ENCODE measurements around the gene TMEM163. TPM values are rescaled to one million over a fixed set of nuclear protein-coding genes. Genes with fewer than 3 reads are reported as not detected.

The TMEM163 gene
- total RNA-seq, 1 donor from 2014 or later, result 0.18 TPM

- FAIRE-seq (no peak), DNase-seq (ENCODE audit: low read depth) (no peak)
- Histone ChIP-seq H4K20me1 (ENCODE audit: insufficient read depth, low read length) (no peaks in the 10 kb centered on the region), H3K79me2 (ENCODE audit: insufficient read depth, low read length) (no peaks in the 10 kb centered on the region), H3K27me3 (ENCODE audit: insufficient read depth, low read length) (no peaks in the 10 kb centered on the region), H3K4me1 (ENCODE audit: insufficient read depth, low read length) (peaks cover 2% of the 10 kb centered on the region), H3K9me3 (ENCODE audit: insufficient read depth, low read depth, low read length) (no peaks in the 10 kb centered on the region), H2AFZ (ENCODE audit: low read depth, low read length) (peak overlapping the region; percentile 55), H3K27ac (ENCODE audit: low read depth, low read length) (no peak overlapping the region), H3K9ac (ENCODE audit: low read length) (no peak overlapping the region), H3K4me2 (ENCODE audit: low read length) (no peak overlapping the region), H3K36me3 (ENCODE audit: insufficient read depth, low read length) (no peaks in the 10 kb centered on the region), H3K4me3 (ENCODE audit: insufficient read depth, low read depth, low read length) (no peak overlapping the region)
- H3K36me3 Mint-ChIP-seq (ENCODE audit: low read depth, unreplicated experiment), result no peaks in the 10 kb centered on the region
- H3K27ac Mint-ChIP-seq (ENCODE audit: unreplicated experiment), result no peak overlapping the region
- peaks cover 2% of the 10 kb centered on the region for H3K27me3 Mint-ChIP-seq (ENCODE audit: low read depth, unreplicated experiment)
- peaks cover 5% of the 10 kb centered on the region for H3K9me3 Mint-ChIP-seq (ENCODE audit: unreplicated experiment)
- H3K4me1 Mint-ChIP-seq (ENCODE audit: low read depth, unreplicated experiment), result peaks cover 13% of the 10 kb centered on the region
- TF ChIP-seq EZH2 (IDR thresholded peaks at IDR 0.05; ENCODE audit: insufficient read depth, low read length) (no peak), CTCF (IDR thresholded peaks at IDR 0.05; ENCODE audit: insufficient read depth, low read depth, low read length) (no peak)
- H3K4me3 Mint-ChIP-seq (ENCODE audit: unreplicated experiment), result no peak overlapping the region
These were observed 40.7 kb downstream of the TMEM163 start for GRCh38 chr2:134677856-134678756.

DNA sequence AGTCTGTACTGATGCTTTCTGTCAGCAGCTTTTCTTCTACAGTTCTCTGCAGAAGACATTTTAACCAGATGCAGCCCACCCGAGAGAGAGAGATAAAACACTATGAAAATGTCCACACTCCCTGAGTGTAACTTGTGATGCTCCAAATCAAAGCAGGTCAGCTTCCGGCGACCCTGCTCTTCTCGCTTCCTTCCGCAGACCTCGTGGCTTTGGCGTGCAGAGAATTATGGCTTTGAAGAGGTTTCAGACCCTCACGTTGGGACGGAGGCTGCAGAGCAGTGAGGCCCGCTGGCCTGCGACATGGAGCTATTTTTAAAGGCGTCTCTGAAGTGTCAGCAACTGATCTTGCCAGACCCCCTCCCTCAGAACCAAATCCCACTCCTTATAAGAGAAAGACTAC lies 41.8 kb downstream of the TMEM163 start:
- FAIRE-seq, result no peak
- Histone ChIP-seq H3K4me2 (ENCODE audit: low read length) (no peak overlapping the region), H3K4me3 (ENCODE audit: insufficient read depth, low read depth, low read length) (no peak overlapping the region), H2AFZ (ENCODE audit: low read depth, low read length) (no peak overlapping the region), H3K27me3 (ENCODE audit: insufficient read depth, low read length) (no peaks in the 10 kb centered on the region), H3K4me1 (ENCODE audit: insufficient read depth, low read length) (no peaks in the 10 kb centered on the region), H3K36me3 (ENCODE audit: insufficient read depth, low read length) (no peaks in the 10 kb centered on the region), H3K9me3 (ENCODE audit: insufficient read depth, low read depth, low read length) (no peaks in the 10 kb centered on the region), H3K79me2 (ENCODE audit: insufficient read depth, low read length) (no peaks in the 10 kb centered on the region), H3K27ac (ENCODE audit: low read depth, low read length) (no peak overlapping the region), H4K20me1 (ENCODE audit: insufficient read depth, low read length) (no peaks in the 10 kb centered on the region), H3K9ac (ENCODE audit: low read length) (no peak overlapping the region)
- H3K27ac Mint-ChIP-seq (ENCODE audit: unreplicated experiment), result no peak overlapping the region
- no peak for DNase-seq (ENCODE audit: low read depth)
- peaks cover 7% of the 10 kb centered on the region for H3K9me3 Mint-ChIP-seq (ENCODE audit: unreplicated experiment)
- H3K4me1 Mint-ChIP-seq (ENCODE audit: low read depth, unreplicated experiment), result peaks cover 11% of the 10 kb centered on the region
- H3K36me3 Mint-ChIP-seq (ENCODE audit: low read depth, unreplicated experiment), result no peaks in the 10 kb centered on the region
- no peak overlapping the region for H3K4me3 Mint-ChIP-seq (ENCODE audit: unreplicated experiment)
- no peak for TF ChIP-seq EZH2 (IDR thresholded peaks at IDR 0.05; ENCODE audit: insufficient read depth, low read length)
- peaks cover 7% of the 10 kb centered on the region for H3K27me3 Mint-ChIP-seq (ENCODE audit: low read depth, unreplicated experiment)

- Mint-ChIP-seq H3K27ac (ENCODE audit: unreplicated experiment) (no peak overlapping the region), H3K4me1 (ENCODE audit: low read depth, unreplicated experiment) (peaks cover 6% of the 10 kb centered on the region)
These were observed 43.5 kb downstream of the TMEM163 start for GRCh38 chr2:134675314-134675713.

More at GRCh38 chr2:134675314-134675713, 43.5 kb downstream of the TMEM163 start:
- no peak overlapping the region for H3K4me3 Mint-ChIP-seq (ENCODE audit: unreplicated experiment)
- TF ChIP-seq CTCF (IDR thresholded peaks at IDR 0.05; ENCODE audit: insufficient read depth, low read depth, low read length) (no peak), EZH2 (IDR thresholded peaks at IDR 0.05; ENCODE audit: insufficient read depth, low read length) (no peak)
- H3K4me3 ChIP-seq (ENCODE audit: insufficient read depth, low read depth, low read length), result no peak overlapping the region
- no peak overlapping the region for H3K27ac ChIP-seq (ENCODE audit: low read depth, low read length)
- peaks cover 7% of the 10 kb centered on the region for H3K9me3 Mint-ChIP-seq (ENCODE audit: unreplicated experiment)
- H3K36me3 Mint-ChIP-seq (ENCODE audit: low read depth, unreplicated experiment), result no peaks in the 10 kb centered on the region
- no peaks in the 10 kb centered on the region for H3K79me2 ChIP-seq (ENCODE audit: insufficient read depth, low read length)
- no peak overlapping the region for H3K9ac ChIP-seq (ENCODE audit: low read length)
- H3K36me3 ChIP-seq (ENCODE audit: insufficient read depth, low read length), result no peaks in the 10 kb centered on the region
- H3K4me2 ChIP-seq (ENCODE audit: low read length), result no peak overlapping the region
- H3K9me3 ChIP-seq (ENCODE audit: insufficient read depth, low read depth, low read length), result no peaks in the 10 kb centered on the region
- FAIRE-seq, result no peak
- no peak for DNase-seq (ENCODE audit: low read depth)
- peaks cover 5% of the 10 kb centered on the region for H3K4me1 ChIP-seq (ENCODE audit: insufficient read depth, low read length)
- no peaks in the 10 kb centered on the region for H4K20me1 ChIP-seq (ENCODE audit: insufficient read depth, low read length)
- peaks cover 13% of the 10 kb centered on the region for H3K27me3 Mint-ChIP-seq (ENCODE audit: low read depth, unreplicated experiment)
- H3K27me3 ChIP-seq (ENCODE audit: insufficient read depth, low read length), result no peaks in the 10 kb centered on the region
- no peak overlapping the region for H2AFZ ChIP-seq (ENCODE audit: low read depth, low read length)

Measured in astrocyte (in vitro differentiated cells and primary cell).